Common myeloid progenitor, CD34-positive (primary cell): Measurements from ENCODE around the gene TBC1D22B.
A peak's percentile ranks its signal among the peaks of the same experiment; 100 is the strongest.

Experiments used
- CTCF ChIA-PET: fragments of 350-600 bp; sonication (Branson Sonifier 250); formaldehyde crosslinking; loops from one replicate; lab custom pipeline; 2021; ENCODE audit warnings: antibody characterized with exemption; lab: Charles Lee
- POLR2A ChIA-PET: fragments of 350-600 bp; sonication (Branson Sonifier 250); formaldehyde crosslinking; loops from one replicate; lab custom pipeline; 2021; ENCODE audit warnings: antibody characterized with exemption; lab: Charles Lee
- DNase-seq, 3 donors: peaks; one replicate each; pipeline versions ENCODE4 v3.0.0 to v3.0.0-alpha.2; 2013
- H3K27ac ChIP-seq, 2 experiments: 1 replicate in 1 of 2; 2 replicates in 1 of 2; pipeline ENCODE4 v1.7.0; 2013; ENCODE audit warnings: inconsistent platforms in 2 of 2, low read length in 2 of 2, mild to moderate bottlenecking in 2 of 2, low read depth in 1 of 2, moderate library complexity in 1 of 2; ENCODE audit not compliant: severe bottlenecking in 2 of 2, insufficient read depth in 1 of 2, poor library complexity in 1 of 2
- H3K27me3 ChIP-seq, 5 experiments: replicated peaks in 2 of 5; 1 replicate in 3 of 5; 2 replicates in 2 of 5; pipeline versions ENCODE4 v1.6.1 to v1.7.0; 2013; ENCODE audit warnings: low read length in 4 of 5, mild to moderate bottlenecking in 2 of 5, moderate library complexity in 2 of 5, inconsistent platforms in 1 of 5; ENCODE audit not compliant: insufficient read depth in 5 of 5, control insufficient read depth in 4 of 5
- H3K36me3 ChIP-seq, 4 experiments: 1 replicate in 2 of 4; 2 replicates in 2 of 4; pipeline versions ENCODE4 v1.6.1 to v1.7.0; 2013; ENCODE audit warnings: low read length in 3 of 4, control low read depth in 1 of 4, mild to moderate bottlenecking in 1 of 4; ENCODE audit not compliant: control insufficient read depth in 4 of 4, insufficient read depth in 4 of 4
- H3K4me1 ChIP-seq, 4 experiments: 1 replicate in 3 of 4; 2 replicates in 1 of 4; pipeline versions ENCODE4 v1.6.1 to v1.7.1; 2013; ENCODE audit warnings: low read length in 3 of 4, mild to moderate bottlenecking in 3 of 4, control low read depth in 1 of 4, inconsistent platforms in 1 of 4, moderate library complexity in 1 of 4; ENCODE audit not compliant: control insufficient read depth in 4 of 4, insufficient read depth in 4 of 4; ENCODE audit errors: control extremely low read depth in 1 of 4
- H3K4me3 ChIP-seq, 7 experiments: 1 replicate in 4 of 7; 2 replicates in 3 of 7; pipeline versions ENCODE4 v1.5.1 to v1.7.0; 2013; ENCODE audit warnings: mild to moderate bottlenecking in 7 of 7, low read length in 6 of 7, moderate library complexity in 6 of 7, inconsistent platforms in 2 of 7, low read depth in 2 of 7, control low read depth in 1 of 7; ENCODE audit not compliant: insufficient read depth in 4 of 7, control insufficient read depth in 1 of 7; ENCODE audit errors: extremely low read depth in 1 of 7
- H3K9me3 ChIP-seq, 5 experiments: 1 replicate in 4 of 5; 2 replicates in 1 of 5; pipeline versions ENCODE4 v1.6.1 to v1.7.1; 2013; ENCODE audit warnings: low read length in 4 of 5, mild to moderate bottlenecking in 2 of 5, inconsistent platforms in 1 of 5, low read depth in 1 of 5, moderate library complexity in 1 of 5; ENCODE audit not compliant: control insufficient read depth in 4 of 5, insufficient read depth in 2 of 5; ENCODE audit errors: control extremely low read depth in 1 of 5
- WGBS: methylation state at CpG from one replicate; pipeline ENCODE4 v1.1.5; 2013; ENCODE audit not compliant: insufficient coverage; 5-methylcytosine and 5-hydroxymethylcytosine counted together

TBC1D22B gene

DNA sequence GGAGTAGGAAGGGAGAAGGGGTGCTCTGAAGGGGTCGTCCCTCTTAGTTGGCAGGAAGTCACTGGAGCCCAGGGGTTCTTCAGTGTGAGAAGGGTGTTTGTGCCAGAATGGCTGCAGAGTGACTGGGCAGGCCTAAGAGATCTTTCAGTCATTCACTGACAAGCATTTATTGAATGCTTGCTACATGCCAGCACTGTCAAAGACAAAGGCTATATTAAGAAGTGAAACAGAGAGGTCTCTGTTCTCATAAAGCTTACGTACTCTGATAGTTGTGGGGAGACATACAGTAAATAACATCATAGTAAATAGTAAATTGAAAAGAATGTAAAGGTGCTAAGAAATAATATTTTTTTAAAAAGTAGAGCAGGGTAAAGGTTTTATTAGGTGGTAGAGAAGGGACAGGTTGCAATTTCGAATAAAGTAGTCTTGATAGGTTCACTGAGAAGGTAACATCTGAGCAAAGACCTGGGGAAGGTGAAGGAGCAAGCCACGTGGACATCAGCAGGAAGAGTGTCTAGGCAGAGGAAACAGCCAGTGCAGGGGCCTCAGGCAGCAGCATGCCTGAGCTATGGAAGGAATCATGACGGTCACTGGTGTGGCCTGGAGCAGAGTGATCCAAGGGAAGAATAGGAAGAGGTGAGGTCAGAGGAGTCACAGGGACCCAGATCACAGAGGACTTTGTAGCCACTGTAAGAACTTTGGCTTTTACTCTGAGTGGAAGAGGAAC, 59.9 kb downstream of the TBC1D22B start:
- 97% methylated on average over 4 of the region's 5 CpGs for WGBS
- H3K9me3 ChIP-seq: no peaks in the 10 kb centered on the region
- peaks cover 10 to 59% (median 48%) of the 10 kb centered on the region in 4 experiments for H3K4me1 ChIP-seq
- no peak for DNase-seq
- no peaks in the 10 kb centered on the region for H3K27me3 ChIP-seq
- ChIA-PET CTCF (interaction anchor here (2.4 to 6.0 kb wide), 2 partner anchors 8 to 13 kb away, joined by 11 to 91 read pairs; no protein-coding TSS in a partner anchor), POLR2A (no interaction called here)
- H3K4me3 ChIP-seq: no peak overlapping the region
- peaks cover 6 to 71% (median 35%) of the 10 kb centered on the region in 4 experiments for H3K36me3 ChIP-seq
- H3K27ac ChIP-seq: no peak overlapping the region

DNA sequence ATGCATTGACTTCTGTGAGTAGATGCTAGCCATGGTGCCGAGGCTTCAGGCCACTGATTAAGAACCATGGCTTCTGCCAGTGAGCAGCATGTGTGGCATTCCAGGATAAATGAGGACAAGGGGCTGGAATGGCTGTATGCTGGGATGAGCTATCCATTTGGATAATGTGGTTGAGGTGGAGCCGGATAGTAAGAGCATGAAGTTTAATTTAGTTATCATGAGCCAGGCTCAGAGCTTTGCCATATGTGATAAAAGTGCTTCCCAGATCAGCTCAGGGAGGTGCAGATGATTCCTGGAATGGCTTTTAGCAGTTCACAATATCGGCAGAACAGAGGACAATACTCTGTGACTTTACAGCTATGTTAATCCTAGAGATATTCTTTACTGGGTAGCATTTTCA, 61.6 kb downstream of the TBC1D22B start:
- CTCF ChIA-PET: interaction anchor here (1.4 to 2.2 kb wide), 3 partner anchors 13 to 61 kb away, joined by 4 to 10 read pairs (median 4); partner anchors contain the start of genes TBC1D22B and TMEM217
- Histone ChIP-seq H3K27me3 (no peaks in the 10 kb centered on the region), H3K36me3 (peaks cover 6 to 69% (median 24%) of the 10 kb centered on the region in 4 experiments), H3K27ac (no peak overlapping the region), H3K4me1 (peaks cover 9 to 53% (median 43%) of the 10 kb centered on the region in 4 experiments), H3K9me3 (no peaks in the 10 kb centered on the region), H3K4me3 (no peak overlapping the region)
- DNase-seq: no peak
- POLR2A ChIA-PET: no interaction called here
- 100% methylated on average over 3 of the region's 3 CpGs for WGBS

DNA sequence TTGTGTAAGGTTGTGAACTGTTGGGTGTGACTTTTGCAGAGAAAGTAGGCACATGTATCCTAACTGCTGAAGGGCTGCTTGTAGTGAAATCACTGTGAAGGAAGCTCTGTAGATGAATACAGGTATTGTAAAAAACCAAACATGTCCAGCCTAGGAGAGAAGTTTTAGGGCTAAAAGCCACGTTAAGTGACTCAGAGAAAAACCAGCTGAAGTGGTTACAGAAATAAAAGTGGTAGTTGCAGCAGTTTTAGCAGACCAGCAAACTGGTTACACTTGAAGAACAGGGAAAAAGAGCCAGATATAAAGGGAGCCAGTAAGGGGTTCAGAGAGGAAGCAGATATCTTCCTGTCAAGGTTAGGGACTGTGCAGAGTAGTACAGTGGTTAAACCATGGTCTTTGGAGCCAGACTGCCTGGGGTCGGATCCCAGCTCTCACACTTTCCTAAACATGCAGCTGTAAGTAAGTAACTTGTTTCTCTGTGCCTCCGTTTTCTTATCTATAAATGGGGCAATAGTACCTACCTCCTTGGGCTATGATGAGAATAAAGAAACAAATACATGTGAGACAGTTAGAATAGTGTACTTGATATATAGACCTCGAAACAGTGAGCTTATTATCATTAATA, 62.4 kb downstream of the TBC1D22B start:
- H3K27me3 ChIP-seq: no peaks in the 10 kb centered on the region
- ChIA-PET POLR2A (no interaction called here), CTCF (interaction anchor here (0.6 to 2.2 kb wide), 7 partner anchors 13 to 300 kb away, joined by 3 to 10 read pairs (median 4); partner anchors contain the start of genes TBC1D22B and TMEM217)
- peak overlapping the region in 1 of 2 experiments; percentile 16 for H3K27ac ChIP-seq
- no peaks in the 10 kb centered on the region for H3K9me3 ChIP-seq
- peaks cover 5 to 46% (median 35%) of the 10 kb centered on the region in 4 experiments for H3K4me1 ChIP-seq
- peaks cover 6 to 69% (median 23%) of the 10 kb centered on the region in 4 experiments for H3K36me3 ChIP-seq
- DNase-seq: peak; percentile 32 to 72 (median 69)
- WGBS: 9% methylated on average over 1 of the region's 4 CpGs
- no peak overlapping the region for H3K4me3 ChIP-seq

DNA sequence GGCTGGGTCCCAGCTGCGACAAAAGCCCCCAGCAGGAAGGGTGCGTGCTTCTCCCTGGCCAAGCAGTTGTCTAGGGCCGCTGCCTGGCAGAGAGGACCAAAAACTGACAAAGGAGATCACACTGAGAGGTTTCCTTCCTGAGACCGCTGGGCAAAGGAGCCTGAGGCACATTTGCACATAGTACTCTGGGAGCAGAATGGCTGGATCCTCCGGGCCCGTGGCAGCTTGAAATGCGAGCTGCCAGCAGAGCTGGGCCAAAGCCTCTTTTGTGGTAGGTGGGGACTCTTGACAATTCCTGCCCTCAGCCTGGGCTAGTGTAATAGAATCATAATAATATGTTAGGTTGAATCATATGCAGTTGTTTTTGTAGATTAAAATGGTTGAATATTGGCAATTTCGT, 63.1 kb downstream of the TBC1D22B start:
- Histone ChIP-seq H3K9me3 (no peaks in the 10 kb centered on the region), H3K27ac (no peak overlapping the region), H3K4me3 (no peak overlapping the region), H3K4me1 (peaks cover 5 to 39% (median 29%) of the 10 kb centered on the region in 4 experiments), H3K36me3 (peaks cover 6 to 66% (median 23%) of the 10 kb centered on the region in 4 experiments), H3K27me3 (no peaks in the 10 kb centered on the region)
- 32% methylated on average over 4 of the region's 8 CpGs for WGBS
- ChIA-PET CTCF (interaction anchor here (1.1 to 2.2 kb wide), 5 partner anchors 10 to 301 kb away, joined by 3 to 10 read pairs (median 4); no protein-coding TSS in a partner anchor), POLR2A (no interaction called here)
- DNase-seq: no peak

DNA sequence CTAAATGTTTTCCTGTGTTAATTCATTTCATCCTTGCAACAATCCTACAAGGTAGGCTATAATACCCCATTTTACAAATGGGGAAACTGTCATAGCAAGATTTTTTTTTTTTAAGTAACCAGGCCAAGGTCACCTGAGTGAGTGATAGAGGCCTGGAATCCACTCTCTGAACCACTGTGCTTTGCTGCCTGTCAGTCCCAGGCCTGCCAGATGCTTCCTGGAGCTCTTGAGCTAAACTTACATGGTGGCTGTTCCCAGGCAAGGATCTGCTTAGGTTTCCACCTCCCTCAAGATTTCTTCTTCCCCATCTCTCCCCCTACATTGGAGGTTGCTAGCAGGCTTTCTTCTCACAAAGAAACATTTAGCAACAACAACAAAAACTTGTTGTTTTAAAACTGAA, 63.5 kb downstream of the TBC1D22B start:
- Histone ChIP-seq H3K9me3 (no peaks in the 10 kb centered on the region), H3K27me3 (no peaks in the 10 kb centered on the region), H3K36me3 (peaks cover 6 to 61% (median 20%) of the 10 kb centered on the region in 4 experiments), H3K4me3 (no peak overlapping the region), H3K27ac (peak overlapping the region; percentile 30 to 63), H3K4me1 (peaks cover 5 to 35% (median 29%) of the 10 kb centered on the region in 4 experiments)
- POLR2A ChIA-PET: no interaction called here
- DNase-seq: peak in 2 of 3 donors; percentile 48 to 66
- CTCF ChIA-PET: interaction anchor here (0.9 to 1.6 kb wide), 4 partner anchors 9 to 17 kb away, joined by 3 to 4 read pairs (median 4); no protein-coding TSS in a partner anchor

DNA sequence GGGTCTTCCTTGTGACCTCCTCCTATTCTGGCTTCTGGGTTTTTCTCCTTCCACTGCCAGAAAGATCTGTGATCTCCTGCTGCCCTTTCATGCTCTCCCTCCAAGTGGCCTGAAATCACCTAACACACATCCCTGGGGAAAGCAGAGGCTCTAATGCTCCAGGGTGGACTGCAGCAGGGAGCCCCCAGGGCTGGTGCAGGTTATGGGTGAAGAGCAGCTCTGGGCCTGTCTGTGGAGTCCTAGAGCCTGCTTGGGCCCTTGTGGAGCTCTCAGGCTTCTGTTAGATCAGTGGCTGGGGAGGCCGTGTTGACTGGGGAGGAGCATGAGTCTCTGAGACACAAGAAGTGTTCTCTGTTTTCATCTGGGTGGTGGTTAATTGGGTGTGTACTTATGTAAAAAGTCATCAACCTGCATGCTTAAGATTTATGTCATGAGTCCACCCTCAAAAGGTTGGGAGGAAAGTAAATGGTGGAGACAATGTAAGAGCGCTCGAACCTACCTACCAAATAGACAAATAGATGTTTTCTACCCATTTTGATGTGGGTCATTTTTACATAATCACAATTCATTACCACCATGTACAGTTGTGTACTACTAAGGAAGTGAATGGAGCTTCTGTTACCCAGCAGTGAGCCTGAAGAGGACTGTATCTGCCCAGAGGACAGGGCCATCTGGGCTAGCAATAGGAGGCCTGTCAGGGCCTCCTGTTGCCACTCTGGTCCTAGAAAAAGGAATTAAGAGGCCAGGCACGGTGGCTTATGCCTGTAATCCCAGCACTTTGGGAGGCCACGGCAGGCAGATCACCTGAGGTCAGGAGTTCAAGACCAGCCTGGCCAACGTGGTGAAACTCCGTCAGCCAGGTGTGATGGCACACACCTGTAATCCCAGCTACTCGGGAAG, 64.2 kb downstream of the TBC1D22B start:
- H3K27me3 ChIP-seq: no peaks in the 10 kb centered on the region
- peaks cover 5 to 35% (median 29%) of the 10 kb centered on the region in 4 experiments for H3K4me1 ChIP-seq
- POLR2A ChIA-PET: no interaction called here
- no peak for DNase-seq
- H3K36me3 ChIP-seq: peaks cover 6 to 54% (median 15%) of the 10 kb centered on the region in 4 experiments
- WGBS: 94% methylated on average over 5 of the region's 8 CpGs
- CTCF ChIA-PET: interaction anchor here (0.6 to 1.6 kb wide), 4 partner anchors 9 to 98 kb away, joined by 3 to 4 read pairs (median 4); no protein-coding TSS in a partner anchor
- H3K9me3 ChIP-seq: no peaks in the 10 kb centered on the region
- H3K27ac ChIP-seq: peak overlapping the region; percentile 30 to 63
- no peak overlapping the region for H3K4me3 ChIP-seq
